HG03280 (cell line): ENCODE data around the gene FSD1L.

Experiments used
- ATAC-seq: cut with Tn5 transposase; IDR thresholded peaks from one replicate; pipeline ENCODE4 v1.9.1; 2021; ENCODE audit warnings: mild to moderate bottlenecking, moderate library complexity; ENCODE audit not compliant: unreplicated experiment

Gene FSD1L

DNA sequence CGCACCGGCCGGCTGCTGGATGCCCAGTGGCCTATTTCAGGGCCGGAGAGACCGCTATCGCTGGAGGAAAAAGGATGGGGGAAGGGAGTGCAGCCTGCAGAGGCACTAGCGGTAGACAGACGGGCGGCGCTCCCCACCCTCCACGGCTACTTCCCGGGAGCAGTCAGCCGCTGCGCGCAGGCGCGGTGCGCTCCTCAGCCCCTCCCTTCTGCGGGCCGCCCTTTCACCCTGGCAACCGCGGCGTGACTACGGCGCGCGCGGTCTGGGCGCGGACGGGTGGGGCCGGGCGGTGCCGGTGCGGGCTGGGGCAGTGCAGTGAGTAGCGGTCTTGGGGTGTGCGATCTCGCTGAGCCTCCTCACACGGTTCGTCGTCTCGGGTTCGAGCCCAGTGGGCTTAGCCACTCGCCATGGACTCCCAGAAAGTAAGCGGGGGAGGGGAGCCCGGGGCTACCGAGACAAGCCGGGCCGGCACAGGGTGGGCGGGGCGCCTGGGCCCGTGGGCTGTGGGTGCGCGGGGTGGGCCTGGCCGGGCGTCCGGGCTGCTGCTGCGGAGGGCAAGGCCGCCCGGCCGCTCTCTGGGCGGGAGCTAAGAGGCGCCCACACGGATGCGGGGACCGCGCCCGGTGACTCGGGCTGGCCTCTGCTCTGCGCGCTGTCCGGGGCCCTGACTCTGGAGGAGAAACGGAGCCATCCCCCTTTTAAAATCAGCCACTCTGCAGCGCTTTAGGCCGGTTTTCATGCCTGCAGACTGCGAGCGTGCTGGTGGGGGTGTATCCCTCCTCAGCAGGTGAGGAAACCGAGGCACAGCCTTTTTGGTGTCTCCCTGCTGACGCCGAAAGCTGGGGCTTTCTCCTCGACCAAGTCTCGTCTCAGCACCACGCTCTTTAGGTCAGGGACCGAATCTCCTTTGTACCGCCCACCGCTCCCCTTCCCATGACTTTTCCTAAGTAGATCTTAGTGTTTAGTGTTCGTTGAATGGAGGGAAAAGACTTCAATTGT lies at the start of gene FSD1L:
TSS of gene FSD1L (plus strand) at position 221 of the 999 bp plus-strand sequence. CDS start at position 408, 187 bp downstream.
- peak; percentile 95 for ATAC-seq

DNA sequence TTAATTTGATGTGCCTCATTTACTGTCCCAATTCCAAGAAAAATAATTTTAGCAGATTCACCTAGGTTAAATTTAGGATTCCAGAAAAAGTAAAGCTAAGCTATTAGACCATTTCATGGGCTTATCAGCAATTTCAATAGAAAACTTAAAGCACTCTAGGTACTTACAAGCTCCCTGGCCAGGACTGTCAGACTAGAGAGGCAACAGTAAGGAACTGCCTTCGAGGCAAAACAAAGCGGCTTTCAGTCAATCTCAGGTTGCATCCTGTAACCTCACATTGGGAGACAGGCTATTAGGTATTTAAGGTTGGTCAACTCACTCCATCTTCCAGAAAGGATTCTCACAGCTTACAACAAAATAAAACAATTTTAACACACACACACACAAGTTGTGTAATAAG lies 48.7 kb upstream of the FSD1L start:
- no peak for ATAC-seq

DNA sequence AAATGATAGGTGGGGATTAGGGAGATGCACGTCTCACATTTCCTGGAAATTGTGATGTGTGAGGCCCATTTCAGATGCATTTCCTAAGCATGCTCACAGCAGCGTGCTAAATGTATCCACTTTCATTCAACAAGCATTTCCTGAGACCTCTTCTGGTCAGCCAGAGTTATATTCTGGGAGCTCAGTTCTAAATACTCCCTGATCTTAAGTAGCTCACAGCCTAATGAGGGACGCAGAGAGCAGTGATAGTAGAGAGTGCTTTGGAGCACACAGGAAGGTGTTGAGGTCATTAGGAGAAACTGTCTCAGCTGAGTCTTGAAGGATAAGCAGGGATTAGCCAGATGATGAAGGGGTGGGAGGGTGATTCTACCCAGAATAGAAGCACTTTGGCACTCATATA lies 46.2 kb upstream of the FSD1L start:
- ATAC-seq: no peak

DNA sequence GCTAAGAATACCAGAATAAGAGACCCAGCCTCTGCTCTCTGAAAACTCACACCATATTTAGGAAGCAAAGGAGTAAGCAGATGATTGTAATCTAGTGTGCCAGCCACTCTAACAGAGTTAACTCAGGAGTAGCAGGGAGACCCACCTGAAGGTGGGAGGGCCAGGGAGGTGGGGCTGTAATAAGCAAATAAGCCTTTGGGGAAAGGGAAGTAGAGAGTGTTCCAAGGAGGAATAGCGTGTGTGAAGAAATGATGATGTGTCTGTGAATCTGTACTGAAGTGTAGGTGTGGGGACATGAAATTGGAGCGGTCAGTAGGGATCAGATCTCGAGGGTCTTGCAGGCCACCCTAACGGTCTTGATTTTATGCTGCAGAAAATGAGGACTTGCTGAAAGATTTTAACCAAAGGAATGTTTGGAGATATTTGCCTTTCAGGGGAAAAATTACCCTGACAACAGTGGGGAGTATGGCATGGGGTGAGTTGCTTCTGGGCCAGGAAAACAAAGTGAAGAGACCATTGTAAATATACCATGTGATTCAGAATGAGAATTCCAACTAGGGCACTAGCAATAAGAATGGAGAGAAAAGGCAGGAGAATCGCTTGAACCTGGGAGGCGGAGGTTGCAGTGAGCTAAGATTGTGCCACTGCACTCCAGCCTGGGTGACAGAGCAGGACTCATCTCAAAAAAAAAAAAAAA lies 44.1 kb upstream of the FSD1L start:
- no peak for ATAC-seq

DNA sequence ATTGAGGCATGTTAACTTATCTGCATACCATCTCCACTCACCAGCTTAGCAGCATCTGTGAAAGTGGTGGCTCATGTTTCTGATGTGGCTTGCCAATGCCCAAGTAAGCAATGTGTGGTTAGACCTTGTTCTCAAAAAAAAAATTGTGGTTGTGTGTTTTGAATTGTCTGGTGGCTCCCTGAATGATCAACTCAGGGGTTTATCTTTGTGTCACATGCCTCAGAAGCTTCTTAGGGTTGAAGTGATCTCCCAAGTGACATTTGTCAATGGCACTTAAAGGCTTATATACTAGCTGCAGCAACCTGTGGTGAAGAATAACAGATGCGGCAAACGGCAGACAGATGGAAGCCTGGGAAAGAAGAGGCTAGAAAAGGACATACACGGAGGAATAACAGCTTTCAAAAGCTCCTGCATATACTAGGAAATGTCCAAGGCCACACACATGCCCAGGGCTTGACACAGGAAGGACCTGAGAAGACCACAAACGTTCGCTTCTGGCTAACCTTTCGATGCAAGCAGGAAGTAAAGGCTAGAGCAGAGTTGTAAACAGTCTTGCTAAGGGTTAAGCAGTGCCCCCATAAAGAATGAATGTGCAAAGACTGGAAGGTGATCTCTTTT lies 42.2 kb upstream of the FSD1L start:
- ATAC-seq: peak; percentile 81

DNA sequence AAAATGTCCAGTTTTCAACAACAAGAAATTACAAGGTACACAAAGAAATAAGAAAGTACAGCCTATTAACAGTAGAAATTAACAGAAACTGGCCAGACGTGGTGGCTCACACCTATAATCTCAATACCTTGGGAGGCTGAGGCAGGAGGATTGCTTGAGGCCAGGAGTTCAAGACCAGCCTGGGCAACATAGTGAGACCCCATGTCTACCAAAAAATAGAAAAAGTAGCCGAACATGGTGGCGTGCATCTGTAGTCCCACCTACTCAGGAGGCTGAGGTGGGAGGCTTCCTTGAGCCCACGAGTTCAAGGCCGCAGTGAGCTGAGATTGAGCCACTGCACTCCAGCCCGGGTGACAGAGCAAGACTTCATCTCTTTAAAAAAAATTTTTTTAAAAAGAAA lies 41.5 kb upstream of the FSD1L start:
- no peak for ATAC-seq

DNA sequence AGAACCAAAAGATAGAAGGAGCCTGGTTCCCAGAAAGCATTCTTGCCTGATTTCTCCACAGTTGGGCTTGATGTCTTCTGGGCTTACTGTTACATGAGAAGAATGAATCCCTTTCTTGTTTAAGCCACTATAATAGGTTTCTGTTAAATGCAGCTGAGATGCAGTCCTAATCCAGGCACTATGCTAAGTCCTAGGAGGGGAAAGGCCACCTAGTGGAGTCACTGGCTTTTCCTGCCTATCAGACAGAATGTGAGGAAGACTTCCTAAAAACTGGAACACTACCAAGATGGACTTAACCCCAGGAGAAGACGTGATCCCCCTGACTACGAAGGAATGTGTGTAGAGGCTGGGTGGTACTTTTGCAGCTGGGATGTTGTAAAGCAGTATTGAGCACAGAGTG lies 34.3 kb upstream of the FSD1L start:
- no peak for ATAC-seq

GRCh38 chr9:105414947-105415661 lies 32.7 kb upstream of the FSD1L start:
- ATAC-seq: peak; percentile 75

- no peak for ATAC-seq
These were observed 32.2 kb upstream of the FSD1L start for GRCh38 chr9:105415662-105415980.

GRCh38 chr9:105416840-105417239 lies 31.0 kb upstream of the FSD1L start:
- peak; percentile 51 for ATAC-seq

- ATAC-seq: no peak
These were observed 29.0 kb upstream of the FSD1L start for GRCh38 chr9:105418588-105419500.

- no peak for ATAC-seq
These were observed 27.8 kb upstream of the FSD1L start for GRCh38 chr9:105419816-105420597.

DNA sequence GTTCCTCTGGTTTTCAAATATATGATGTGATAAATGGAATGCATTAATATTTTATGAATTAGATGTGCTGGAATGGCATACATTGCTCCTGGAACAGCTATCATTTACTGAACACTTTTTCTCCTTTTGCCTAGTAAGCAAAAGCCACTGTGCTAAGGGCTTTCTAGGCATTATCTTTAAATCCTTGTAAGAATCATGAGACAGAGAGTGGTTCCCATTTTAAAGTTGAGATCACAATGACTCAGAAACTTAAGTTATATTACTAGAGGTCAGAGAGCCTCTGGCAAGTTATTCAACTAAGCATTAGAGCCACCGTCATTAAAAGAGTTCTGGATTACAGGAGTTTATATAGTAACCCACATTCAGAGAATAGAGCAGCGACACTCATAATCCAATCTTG lies 26.7 kb upstream of the FSD1L start:
- no peak for ATAC-seq

GRCh38 chr9:105421864-105422263 lies 26.0 kb upstream of the FSD1L start:
- no peak for ATAC-seq

GRCh38 chr9:105425816-105426433 lies 21.9 kb upstream of the FSD1L start:
- ATAC-seq: no peak

- ATAC-seq: no peak
These were observed 21.2 kb upstream of the FSD1L start for GRCh38 chr9:105426657-105427056.

DNA sequence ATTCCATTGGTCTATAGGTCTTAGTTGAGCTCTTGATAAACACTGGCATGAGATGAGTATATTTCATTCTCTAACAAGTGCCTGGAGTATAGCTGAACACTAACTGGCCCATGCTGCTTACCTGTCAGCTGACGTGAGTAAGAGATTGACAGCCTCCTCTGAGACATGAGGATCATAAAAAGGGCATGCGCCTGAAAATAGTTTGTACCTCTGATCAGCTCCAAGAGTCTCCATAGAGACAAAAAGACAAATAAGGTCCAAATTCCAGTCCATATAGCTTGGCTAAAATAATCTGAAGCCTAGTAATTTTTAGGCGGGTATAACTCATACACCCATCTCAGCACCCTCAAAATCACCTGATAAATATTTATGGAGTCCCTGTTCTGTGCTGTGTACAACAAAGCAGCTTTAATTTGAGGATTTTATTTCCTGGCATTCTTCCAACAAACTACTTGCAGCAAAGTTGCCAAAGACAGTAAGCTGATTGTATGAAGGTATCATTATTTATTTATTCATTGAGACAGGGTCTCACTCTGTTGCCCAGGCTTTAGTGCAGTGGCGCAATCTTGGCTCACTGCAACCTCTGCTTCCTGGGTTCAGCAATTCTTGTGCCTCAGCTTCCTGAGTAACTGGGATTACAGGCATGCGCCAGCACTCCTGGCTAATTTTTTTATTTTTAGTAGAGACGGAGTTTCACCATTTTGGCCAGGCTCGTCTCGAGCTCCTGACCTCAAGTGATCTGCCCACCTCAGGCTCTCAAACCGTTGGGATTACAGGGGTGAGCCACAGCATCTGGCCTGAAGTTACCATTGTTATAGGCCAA lies 16.2 kb upstream of the FSD1L start:
- ATAC-seq: no peak
